HG03342 (cell line): Measurements from ENCODE around the gene UST.
A peak's percentile ranks its signal among the peaks of the same experiment; 100 is the strongest.

Experiments used
- ATAC-seq: cut with Tn5 transposase; IDR thresholded peaks from one replicate; pipeline ENCODE4 v1.9.1; 2021; ENCODE audit warnings: mild to moderate bottlenecking, moderate library complexity; ENCODE audit not compliant: unreplicated experiment

UST gene, protein sequence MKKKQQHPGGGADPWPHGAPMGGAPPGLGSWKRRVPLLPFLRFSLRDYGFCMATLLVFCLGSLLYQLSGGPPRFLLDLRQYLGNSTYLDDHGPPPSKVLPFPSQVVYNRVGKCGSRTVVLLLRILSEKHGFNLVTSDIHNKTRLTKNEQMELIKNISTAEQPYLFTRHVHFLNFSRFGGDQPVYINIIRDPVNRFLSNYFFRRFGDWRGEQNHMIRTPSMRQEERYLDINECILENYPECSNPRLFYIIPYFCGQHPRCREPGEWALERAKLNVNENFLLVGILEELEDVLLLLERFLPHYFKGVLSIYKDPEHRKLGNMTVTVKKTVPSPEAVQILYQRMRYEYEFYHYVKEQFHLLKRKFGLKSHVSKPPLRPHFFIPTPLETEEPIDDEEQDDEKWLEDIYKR

DNA sequence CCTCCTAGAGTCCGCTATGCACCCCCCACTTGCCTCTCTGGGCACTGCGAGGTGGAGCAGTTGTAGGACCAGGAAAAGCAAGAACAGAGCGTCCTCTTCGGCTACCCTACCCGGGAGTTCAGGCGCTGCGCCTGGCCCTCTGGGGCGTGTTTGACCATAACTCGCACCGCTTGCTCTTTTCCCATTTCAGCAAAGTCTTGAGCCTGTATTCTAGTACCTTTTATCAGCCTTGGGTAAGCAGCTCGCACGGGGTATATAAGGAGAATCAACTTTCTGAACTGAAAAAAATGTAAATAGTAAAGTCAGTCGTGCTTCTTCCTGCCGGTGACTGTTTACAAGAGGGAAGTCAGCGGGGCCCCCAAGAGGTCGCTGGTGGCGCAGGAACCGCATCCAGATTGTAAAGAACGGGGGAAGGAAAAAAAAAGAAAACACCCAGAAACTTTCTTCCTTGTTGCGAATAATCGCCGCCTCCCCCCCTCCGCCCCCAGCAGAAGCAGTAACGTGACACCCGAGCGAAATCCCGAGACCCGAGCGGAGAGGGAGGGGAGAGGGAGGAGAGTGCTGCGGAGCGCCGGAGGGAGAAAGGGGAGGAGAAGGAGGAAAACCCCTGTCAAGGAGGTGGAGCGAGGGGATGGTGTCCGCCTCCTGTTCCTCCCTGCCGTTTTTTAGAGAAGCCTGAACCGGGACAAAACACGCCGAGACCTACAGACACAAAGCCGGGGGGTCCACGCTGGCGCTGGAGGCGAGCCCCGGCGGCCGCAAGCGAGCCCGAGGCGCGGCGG lies at the start of gene UST:
UST (plus strand) TSS at position 668 of the 782 bp plus-strand sequence. CDS start 401 bp downstream, outside the sequence.
- no peak for ATAC-seq

DNA sequence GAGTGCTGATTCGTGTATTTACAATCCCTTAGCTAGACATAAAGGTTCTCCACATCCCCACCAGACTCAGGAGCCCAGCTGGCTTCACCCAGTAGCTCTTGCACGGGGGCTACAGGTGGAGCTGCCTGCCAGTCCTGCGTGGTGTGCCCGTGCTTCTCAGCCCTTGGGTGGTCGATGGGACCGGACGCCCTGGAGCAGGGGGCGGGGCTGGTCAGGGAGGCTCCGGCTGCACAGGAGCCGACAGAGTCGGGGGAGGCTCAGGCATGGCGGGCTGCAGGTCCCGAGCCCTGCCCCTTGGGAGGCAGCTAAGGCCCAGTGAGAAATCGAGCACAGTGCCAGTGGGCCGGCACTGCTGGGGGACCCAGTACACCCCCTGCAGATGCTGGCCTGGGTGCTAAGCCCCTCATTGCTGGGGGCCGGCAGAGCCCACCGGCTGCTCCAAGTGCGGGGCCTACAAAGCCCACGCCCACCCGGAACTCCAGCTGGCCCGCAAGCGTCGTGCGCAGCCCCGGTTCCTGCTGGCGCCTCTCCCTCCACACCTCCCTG lies 48.9 kb upstream of the UST start:
- ATAC-seq, result no peak

DNA sequence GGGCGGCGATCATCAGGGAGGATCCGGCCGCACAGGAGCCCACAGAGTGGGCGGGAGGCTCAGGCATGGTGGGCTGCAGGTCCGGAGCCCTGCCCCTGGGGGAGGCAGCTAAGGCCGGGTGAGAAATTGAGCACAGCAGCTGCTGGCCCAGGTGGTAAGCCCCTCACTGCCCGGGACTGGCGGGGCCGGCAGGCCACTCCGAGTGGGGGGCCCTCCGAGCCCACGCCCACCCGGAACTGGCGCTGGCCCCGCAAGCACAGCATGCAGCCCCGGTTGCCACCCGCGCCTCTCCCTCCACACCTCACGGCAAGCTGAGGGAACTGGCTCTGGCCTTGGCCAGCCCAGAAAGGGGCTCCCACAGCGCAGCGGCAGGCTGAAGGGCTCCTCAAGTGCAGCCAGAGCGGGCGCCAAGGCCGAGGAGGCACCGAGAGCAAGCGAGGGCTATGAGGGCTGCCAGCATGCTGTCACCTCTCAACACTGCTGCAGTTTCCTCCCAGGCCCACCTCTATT lies 48.1 kb upstream of the UST start:
- ATAC-seq, result no peak

GRCh38 chr6:148700047-148700715 lies 46.6 kb upstream of the UST start:
- no peak for ATAC-seq

GRCh38 chr6:148700741-148701311 lies 46.0 kb upstream of the UST start:
- peak; percentile 84 for ATAC-seq

DNA sequence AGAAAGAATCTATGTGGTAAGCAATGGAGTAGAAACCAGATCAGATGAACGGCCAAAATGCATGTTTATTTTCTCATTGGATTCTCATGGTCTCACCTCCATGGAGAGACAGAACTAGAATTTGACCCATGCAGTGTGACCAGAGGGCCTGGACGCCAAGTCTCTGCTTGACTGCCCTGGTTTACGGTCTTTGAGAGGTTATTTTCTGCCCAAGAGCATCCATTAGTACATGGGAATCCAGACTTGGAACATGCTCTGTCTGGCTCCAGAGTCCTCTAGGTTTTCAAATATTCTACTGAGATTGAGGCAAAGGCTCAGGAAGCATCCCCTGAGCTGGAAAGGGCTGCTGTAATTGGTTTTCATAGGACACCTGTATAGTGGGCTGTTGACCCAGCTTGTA lies 45.5 kb upstream of the UST start:
- ATAC-seq, result peak; percentile 12

DNA sequence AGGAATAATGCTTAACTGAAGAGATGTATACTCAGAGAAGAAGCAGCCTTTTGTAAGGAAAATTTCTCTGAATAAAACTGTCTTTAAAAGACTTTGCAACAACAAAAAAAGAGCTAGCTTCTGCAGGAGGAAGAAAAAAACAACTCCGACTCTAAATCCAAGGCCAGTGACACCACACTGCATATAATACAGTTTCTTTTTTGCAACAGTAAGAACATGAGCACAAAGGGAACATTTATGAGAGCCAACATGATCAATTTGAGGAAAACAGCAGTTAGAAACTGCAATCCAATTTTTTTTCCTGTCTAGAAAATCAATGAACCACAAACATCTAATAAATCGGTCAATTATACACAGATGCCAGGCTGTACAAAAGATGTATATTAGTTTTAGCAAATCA lies 42.9 kb upstream of the UST start:
- no peak for ATAC-seq

GRCh38 chr6:148704400-148705246 lies 42.2 kb upstream of the UST start:
- ATAC-seq, result no peak

DNA sequence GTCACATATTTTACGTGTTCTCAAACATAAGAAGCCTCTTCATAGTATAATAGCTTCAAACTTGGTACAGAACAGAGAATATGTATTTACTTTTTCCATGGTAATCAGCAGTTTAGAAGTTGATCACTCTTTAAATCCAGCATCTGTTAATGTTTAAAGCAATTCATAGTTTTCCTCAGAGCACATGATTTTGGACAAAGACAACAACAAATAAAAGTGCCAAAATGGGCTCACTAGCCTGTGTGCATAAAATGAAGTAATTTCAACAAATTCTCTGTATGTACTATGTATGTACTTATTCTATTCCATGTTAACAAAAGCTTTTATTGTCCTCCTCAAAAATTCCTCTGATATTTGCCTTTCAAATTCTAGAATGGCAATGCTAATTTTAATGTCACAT lies 38.1 kb upstream of the UST start:
- no peak for ATAC-seq

DNA sequence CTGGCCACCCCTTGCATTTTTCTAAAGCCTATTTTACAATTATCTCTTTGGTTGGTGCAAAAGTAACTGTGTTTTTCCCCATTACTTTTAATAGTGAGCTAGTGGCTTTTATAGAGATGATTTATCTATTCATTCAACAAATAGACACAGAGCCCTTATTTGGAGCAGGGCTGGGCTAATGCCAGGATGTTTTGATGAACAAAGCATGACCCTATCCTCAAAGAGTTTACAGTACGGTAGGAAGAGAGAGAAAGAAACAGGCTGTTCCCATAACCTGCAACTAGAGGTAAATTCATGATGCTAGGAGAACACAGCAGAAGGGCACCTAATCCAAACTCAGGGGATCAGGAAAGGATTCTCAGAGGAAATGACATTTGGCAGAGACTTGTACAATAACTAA lies 37.3 kb upstream of the UST start:
- ATAC-seq, result no peak

DNA sequence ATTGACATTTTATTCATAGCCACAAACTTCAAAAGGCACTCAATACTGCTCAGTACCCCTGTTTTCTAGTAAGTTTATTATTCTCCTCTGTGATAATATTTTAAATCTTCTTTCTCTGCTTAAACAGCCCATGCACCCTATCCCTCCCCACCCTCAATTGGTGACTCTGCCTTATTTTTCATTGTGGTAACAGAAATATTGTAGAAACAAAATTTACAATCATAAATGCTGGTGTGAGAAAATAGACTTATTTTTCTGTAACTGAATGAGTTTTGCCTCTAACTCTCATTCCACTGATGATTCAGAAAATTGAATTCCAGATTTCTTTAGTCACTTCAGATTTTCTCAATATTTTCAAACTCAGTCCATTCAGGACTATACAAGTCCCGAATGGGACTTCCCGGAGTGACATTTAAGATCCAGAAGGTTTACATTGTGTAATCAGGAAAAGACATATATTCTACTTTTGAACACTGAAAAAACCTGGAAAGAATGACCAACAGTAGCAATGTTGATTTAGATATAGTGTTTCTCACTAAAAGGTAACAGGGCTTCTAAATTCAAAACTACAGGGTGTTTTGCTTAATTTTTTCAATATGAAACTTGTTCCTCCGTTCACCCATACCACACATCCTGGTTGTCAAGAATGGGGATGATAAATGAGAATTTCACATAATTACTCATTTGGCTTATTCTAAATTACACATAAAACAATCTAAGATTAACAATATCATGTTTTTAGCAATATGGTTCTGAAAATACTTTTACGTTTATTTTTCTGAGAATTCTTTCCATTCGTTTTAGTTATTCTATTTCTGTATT lies 34.8 kb upstream of the UST start:
- no peak for ATAC-seq

DNA sequence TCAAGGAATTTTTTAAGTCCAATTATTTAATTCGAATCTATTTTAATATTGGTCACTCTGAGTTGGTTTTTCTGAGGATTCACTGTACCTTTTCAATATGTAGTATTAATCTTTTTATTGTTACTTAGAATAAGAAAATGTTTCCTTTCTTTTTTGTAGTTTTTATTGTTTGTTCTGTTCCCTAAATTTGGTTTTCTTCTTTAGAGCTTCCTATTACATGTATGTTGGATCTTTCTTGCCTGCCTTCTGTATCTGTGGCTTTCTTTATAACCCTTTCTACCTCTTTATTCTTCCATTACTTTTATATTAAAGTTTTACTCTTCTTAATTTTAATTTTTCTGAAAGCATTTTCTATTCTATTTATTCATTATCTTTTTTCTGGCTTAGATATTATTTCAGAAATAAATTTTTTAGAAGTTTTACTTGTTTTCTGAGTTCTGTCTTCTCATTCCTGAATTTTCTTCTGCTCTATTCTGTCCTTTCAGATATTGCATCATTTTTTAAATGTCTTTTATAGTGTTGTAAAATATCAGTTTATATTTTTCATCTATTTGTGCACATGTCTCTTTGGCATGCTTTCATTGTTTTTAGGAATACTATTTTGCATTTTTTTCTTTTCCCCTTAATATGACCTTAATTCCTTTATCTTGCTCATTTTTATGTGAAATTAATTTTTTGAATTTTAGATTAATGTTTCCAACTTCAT lies 33.6 kb upstream of the UST start:
- ATAC-seq, result no peak

DNA sequence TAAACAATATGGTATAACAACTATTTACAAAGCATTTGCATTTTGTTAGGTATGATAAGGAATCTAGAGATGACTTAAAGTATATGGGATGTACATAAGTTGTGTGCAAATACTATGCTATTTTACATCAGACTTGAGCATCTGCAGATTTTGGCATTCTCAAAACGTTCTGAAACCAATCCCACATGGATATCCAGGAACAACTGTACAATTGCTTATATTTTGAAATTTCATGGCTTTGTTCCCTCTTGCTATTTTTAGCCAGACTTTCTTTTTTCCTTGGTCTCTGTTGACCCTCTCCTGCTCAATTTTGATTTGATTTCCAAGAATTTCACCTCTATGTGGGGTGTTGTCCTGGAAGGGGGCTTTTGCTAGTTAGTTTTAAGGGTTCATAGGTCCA lies 32.9 kb upstream of the UST start:
- no peak for ATAC-seq

- ATAC-seq, result no peak
Measured at GRCh38 chr6:148716811-148717210, 30.0 kb upstream of the UST start.

DNA sequence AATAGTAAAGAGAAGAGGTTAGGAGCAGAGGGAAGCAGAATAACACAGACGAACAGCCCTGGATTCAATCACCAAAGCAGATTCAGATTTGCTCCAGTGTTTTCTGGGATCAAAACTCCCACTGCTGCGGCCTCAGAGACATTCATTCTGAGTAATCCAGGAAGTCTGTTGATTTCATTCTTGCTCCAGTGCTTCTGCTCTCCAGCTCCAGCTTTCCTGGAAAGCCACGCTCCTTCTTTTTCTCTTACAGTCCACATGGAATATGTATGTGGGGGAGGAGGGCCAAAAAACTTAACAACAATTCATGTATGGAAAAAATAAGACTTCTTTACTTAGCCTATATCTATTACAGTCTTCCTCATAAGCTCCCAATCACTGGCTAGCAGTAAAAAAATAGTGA lies 26.4 kb upstream of the UST start:
- ATAC-seq, result no peak

DNA sequence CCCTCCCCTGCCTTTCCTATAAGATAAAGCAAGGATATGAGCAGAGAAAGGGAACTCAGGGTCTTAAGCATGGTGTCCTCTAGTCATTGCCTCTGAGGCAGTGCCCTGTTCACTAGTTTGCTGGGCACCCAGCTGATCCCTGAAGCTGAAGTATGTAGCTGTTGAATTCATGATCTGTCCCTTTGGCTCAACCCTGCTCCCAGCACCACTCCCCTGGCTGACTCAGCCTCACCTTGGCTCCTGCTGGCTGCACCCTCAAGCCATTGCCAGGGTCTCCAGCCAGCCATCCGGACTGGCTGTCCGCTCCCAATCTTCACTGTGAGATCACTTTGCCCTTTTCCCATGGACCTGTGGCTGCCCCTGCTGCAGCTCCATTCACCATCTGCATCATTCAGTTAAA lies 25.9 kb upstream of the UST start:
- ATAC-seq, result no peak

GRCh38 chr6:148723484-148723883 lies 23.3 kb upstream of the UST start:
- no peak for ATAC-seq

- ATAC-seq, result no peak
Measured at GRCh38 chr6:148724428-148724827, 22.4 kb upstream of the UST start.
